ENCODE data around the gene ZNF8. TPM values are rescaled to one million over a fixed set of nuclear protein-coding genes. Genes with fewer than 3 reads are reported as not detected.

ZNF8 gene
- total RNA-seq, 4 donors from 2014 or later, result 0.78 to 2.1 (median 1.2) TPM

DNA sequence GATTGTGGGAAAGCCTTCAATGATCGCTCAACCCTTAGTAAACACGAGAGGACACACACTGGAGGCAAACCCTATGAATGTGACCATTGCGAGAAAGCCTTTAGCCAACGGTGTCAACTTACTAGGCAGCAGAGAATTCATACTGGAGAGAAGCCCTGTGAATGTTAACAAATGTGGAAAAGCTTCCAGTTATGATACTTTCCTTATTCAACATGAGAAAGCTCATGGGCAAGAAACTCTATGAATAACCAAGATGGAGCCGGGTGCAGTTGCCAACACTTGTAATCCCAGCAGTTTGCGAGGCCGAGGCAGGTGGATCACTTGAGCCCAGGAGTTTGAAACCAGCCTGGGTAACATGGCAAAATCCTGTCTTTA lies 15.8 kb upstream of the ZNF8 start:
- no peak for ATAC-seq
- peaks cover 14 to 70% of the 10 kb centered on the region in 2 donors for H3K36me3 ChIP-seq
- in situ Hi-C loops (cut with MboI; ENCODE audit: low sequenced_read_pairs in 4 of 4) (no loop called here), intact Hi-C loops (cut with DNase I; ENCODE audit: low total_unique reads) (no loop called here)
- no peaks in the 10 kb centered on the region for H3K4me1 ChIP-seq
- TF ChIP-seq POLR2A (IDR thresholded peaks at IDR 0.05), result no peak
- TF ChIP-seq, protein P1, sequence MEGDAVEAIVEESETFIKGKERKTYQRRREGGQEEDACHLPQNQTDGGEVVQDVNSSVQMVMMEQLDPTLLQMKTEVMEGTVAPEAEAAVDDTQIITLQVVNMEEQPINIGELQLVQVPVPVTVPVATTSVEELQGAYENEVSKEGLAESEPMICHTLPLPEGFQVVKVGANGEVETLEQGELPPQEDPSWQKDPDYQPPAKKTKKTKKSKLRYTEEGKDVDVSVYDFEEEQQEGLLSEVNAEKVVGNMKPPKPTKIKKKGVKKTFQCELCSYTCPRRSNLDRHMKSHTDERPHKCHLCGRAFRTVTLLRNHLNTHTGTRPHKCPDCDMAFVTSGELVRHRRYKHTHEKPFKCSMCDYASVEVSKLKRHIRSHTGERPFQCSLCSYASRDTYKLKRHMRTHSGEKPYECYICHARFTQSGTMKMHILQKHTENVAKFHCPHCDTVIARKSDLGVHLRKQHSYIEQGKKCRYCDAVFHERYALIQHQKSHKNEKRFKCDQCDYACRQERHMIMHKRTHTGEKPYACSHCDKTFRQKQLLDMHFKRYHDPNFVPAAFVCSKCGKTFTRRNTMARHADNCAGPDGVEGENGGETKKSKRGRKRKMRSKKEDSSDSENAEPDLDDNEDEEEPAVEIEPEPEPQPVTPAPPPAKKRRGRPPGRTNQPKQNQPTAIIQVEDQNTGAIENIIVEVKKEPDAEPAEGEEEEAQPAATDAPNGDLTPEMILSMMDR (IDR thresholded peaks at IDR 0.05 in 4 of 5, conservative IDR thresholded peaks at IDR 0.05 in 1 of 5), result no peak
- H3K27me3 ChIP-seq, result peaks cover 0 to 2% (median 0%) of the 10 kb centered on the region in 3 donors
- no peak overlapping the region for H3K27ac ChIP-seq
- DNase-seq, result no peak
- peaks cover 43 to 95% (median 78%) of the 10 kb centered on the region in 3 donors for H3K9me3 ChIP-seq
- H3K4me3 ChIP-seq, result peak overlapping the region in 1 of 4 donors; percentile 39

DNA sequence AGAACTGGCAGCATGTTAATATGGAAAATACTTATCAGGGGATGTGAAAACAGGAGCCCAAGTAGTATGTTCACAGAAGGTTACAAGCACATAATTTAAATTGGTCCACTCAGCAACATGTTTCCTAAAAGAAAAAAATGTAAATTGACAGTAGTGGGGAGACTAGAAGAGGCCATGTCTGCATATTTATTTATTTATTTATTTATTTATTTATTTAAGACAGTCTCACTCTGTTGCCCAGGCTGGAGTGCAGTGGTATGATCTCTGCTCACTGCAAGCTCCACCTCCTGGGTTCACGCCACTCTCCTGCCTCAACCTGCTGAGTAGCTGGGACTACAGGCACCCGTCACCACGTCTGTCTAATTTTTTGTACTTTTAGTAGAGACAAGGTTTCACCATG lies 13.7 kb upstream of the ZNF8 start:
- in situ Hi-C loops (cut with MboI; ENCODE audit: low sequenced_read_pairs in 4 of 4) (no loop called here), intact Hi-C loops (cut with DNase I; ENCODE audit: low total_unique reads) (no loop called here)
- H3K9me3 ChIP-seq, result peaks cover 35 to 95% (median 59%) of the 10 kb centered on the region in 3 donors
- ATAC-seq (no peak), DNase-seq (no peak)
- peaks cover 0 to 2% (median 0%) of the 10 kb centered on the region in 3 donors for H3K27me3 ChIP-seq
- peak overlapping the region in 1 of 4 donors; percentile 2 for H3K4me3 ChIP-seq
- H3K36me3 ChIP-seq, result peaks cover 14 to 51% of the 10 kb centered on the region in 2 donors
- H3K27ac ChIP-seq, result no peak overlapping the region
- no peaks in the 10 kb centered on the region for H3K4me1 ChIP-seq
- TF ChIP-seq, protein P1 (IDR thresholded peaks at IDR 0.05 in 4 of 5, conservative IDR thresholded peaks at IDR 0.05 in 1 of 5), result no peak
- no peak for TF ChIP-seq POLR2A (IDR thresholded peaks at IDR 0.05)

DNA sequence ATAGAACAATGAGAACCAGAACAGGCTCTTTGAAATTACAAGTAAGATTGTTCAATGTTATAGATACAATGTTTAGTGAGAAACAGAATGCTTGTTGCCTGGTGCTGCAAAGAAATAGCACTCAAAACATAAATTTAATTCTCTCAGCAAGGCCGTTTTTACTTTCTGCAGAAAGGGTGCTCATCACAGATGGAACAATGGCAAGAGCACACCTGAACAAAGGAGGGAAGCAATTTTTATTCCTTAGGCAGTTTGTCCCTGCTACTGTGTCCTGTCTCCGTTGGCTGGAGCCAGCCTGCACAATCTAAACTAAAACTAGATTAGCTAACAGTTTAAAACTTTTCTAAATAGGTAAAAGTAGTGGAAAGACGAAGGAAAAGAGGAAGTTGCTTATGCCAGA lies 10.4 kb upstream of the ZNF8 start:
- Histone ChIP-seq H3K4me1 (no peaks in the 10 kb centered on the region), H3K27me3 (no peaks in the 10 kb centered on the region), H3K36me3 (peaks cover 0 to 38% of the 10 kb centered on the region in 2 donors), H3K27ac (no peak overlapping the region), H3K4me3 (no peak overlapping the region), H3K9me3 (peaks cover 3 to 93% (median 30%) of the 10 kb centered on the region in 3 donors)
- DNase-seq (no peak), ATAC-seq (no peak)
- TF ChIP-seq, protein P1 (IDR thresholded peaks at IDR 0.05 in 4 of 5, conservative IDR thresholded peaks at IDR 0.05 in 1 of 5), result no peak
- TF ChIP-seq POLR2A (IDR thresholded peaks at IDR 0.05), result no peak
- intact Hi-C loops (cut with DNase I; ENCODE audit: low total_unique reads), result no loop called here
- in situ Hi-C loops (cut with MboI; ENCODE audit: low sequenced_read_pairs in 4 of 4), result no loop called here

DNA sequence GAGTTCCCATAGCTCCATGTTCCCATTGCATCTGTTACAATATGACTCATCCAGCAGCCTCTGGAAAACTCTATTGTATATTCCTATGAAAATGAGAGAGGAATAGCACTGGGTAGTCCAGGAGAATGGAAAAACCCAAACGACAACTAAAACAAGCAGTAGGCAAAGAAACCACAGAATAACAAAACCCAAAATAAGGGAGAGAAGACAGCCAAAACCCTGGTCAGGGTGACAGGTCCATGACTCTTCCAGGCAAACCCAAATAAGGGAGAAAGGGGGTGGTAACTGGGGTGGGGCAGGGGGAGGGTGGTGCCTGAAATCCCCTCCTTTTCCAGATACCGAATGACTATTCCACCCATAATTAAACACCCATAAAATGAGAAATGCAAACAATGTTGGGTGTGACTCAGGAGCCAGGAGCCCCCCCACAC lies 4.0 kb upstream of the ZNF8 start:
- Histone ChIP-seq H3K27ac (no peak overlapping the region), H3K36me3 (peaks cover 0 to 29% of the 10 kb centered on the region in 2 donors), H3K4me3 (no peak overlapping the region), H3K27me3 (peaks cover 0 to 10% (median 7%) of the 10 kb centered on the region in 3 donors), H3K9me3 (peaks cover 0 to 40% (median 3%) of the 10 kb centered on the region in 3 donors), H3K4me1 (peaks cover 4 to 5% of the 10 kb centered on the region in 2 donors)
- intact Hi-C loops (cut with DNase I; ENCODE audit: low total_unique reads), result no loop called here
- in situ Hi-C loops (cut with MboI; ENCODE audit: low sequenced_read_pairs in 4 of 4), result no loop called here
- TF ChIP-seq, protein P1 (IDR thresholded peaks at IDR 0.05 in 4 of 5, conservative IDR thresholded peaks at IDR 0.05 in 1 of 5), result no peak
- no peak for TF ChIP-seq POLR2A (IDR thresholded peaks at IDR 0.05)
- ATAC-seq, result no peak
- DNase-seq, result no peak

DNA sequence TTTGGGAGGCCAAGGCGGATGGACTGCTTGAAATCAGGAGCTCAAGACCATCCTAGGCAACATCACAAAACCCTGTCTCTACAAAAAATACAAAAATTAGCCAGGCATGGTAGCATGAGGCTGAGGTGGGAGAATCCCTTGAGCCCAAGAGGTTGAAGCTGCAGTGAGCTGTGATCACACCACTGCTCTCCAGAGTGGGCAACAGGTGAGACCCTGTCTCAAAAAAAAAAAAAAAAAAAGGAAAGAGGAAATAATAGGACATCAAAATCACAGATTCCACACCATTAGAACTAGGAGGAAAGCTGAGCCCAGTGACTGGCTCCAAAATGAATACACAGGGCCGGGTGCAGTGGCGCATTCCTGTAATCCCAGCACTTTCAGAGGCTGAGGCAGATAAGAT lies 3.2 kb upstream of the ZNF8 start:
- H3K4me1 ChIP-seq, result peaks cover 4 to 13% of the 10 kb centered on the region in 2 donors
- H3K4me3 ChIP-seq, result no peak overlapping the region
- TF ChIP-seq, protein P1 (IDR thresholded peaks at IDR 0.05 in 4 of 5, conservative IDR thresholded peaks at IDR 0.05 in 1 of 5), result no peak
- TF ChIP-seq POLR2A (IDR thresholded peaks at IDR 0.05), result no peak
- H3K27me3 ChIP-seq, result peaks cover 0 to 10% (median 7%) of the 10 kb centered on the region in 3 donors
- ATAC-seq (no peak), DNase-seq (no peak)
- H3K27ac ChIP-seq, result no peak overlapping the region
- peaks cover 0 to 32% (median under 1%) of the 10 kb centered on the region in 3 donors for H3K9me3 ChIP-seq
- in situ Hi-C loops (cut with MboI; ENCODE audit: low sequenced_read_pairs in 4 of 4), result no loop called here
- peaks cover 0 to 27% of the 10 kb centered on the region in 2 donors for H3K36me3 ChIP-seq
- intact Hi-C loops (cut with DNase I; ENCODE audit: low total_unique reads), result no loop called here

Data from gastrocnemius medialis (tissue), 4 donors.